VCaP (cell line): ENCODE measurements around the gene FECH.
"Not testable (repeated sequence)": the region's sequence is repeated elsewhere in the genome, so short reads cannot be mapped to it uniquely, and the experiment has no call there.

ENCODE experiments used
- H3K27ac ChIP-seq: fragments of 450-650 bp; 2 replicates; pipeline ENCODE4 v1.5.1; 2017
- CTCF ChIP-seq: fragments of 450-650 bp; conservative IDR thresholded peaks from 2 replicates; pipeline ENCODE4 v1.5.1; 2017; ENCODE audit warnings: mild to moderate bottlenecking, moderate library complexity

FECH gene

GRCh38 chr18:57529151-57529550, 57.4 kb downstream of the FECH start:
- no peak overlapping the region for H3K27ac ChIP-seq

GRCh38 chr18:57527556-57528229, 58.8 kb downstream of the FECH start:
- H3K27ac ChIP-seq: no peak overlapping the region
- TF ChIP-seq CTCF: no peak

More at GRCh38 chr18:57529151-57529550, 57.4 kb downstream of the FECH start:
- TF ChIP-seq CTCF: no peak

- TF ChIP-seq CTCF: no peak
- H3K27ac ChIP-seq: no peak overlapping the region
Observed at GRCh38 chr18:57523171-57523956, 63.1 kb downstream of the FECH start.

- H3K27ac ChIP-seq: not testable (repeated sequence)
Observed at GRCh38 chr18:57522348-57522747, 64.2 kb downstream of the FECH start.

GRCh38 chr18:57519668-57520424, 66.7 kb downstream of the FECH start:
- TF ChIP-seq CTCF: no peak

GRCh38 chr18:57518533-57518932, 68.0 kb downstream of the FECH start:
- H3K27ac ChIP-seq: no peak overlapping the region
- TF ChIP-seq CTCF: no peak

More at GRCh38 chr18:57519668-57520424, 66.7 kb downstream of the FECH start:
- no peak overlapping the region for H3K27ac ChIP-seq

GRCh38 chr18:57516056-57516455, 70.4 kb downstream of the FECH start:
- TF ChIP-seq CTCF: no peak
- H3K27ac ChIP-seq: no peak overlapping the region
